ENCODE measurements around the gene WFDC8.
"Not testable (repeated sequence)": the region's sequence is repeated elsewhere in the genome, so short reads cannot be mapped to it uniquely, and the experiment has no call there.

GRCh38 chr20:45585986-45586385 is 6.9 kb upstream of the WFDC8 start:
- TF ChIP-seq CTCF (conservative IDR thresholded peaks at IDR 0.05; ENCODE audit: low read depth, low read length); EZH2phosphoT487 (IDR thresholded peaks at IDR 0.05; ENCODE audit: borderline replicate concordance, low read length); EZH2 (IDR thresholded peaks at IDR 0.05; ENCODE audit: low read length, unreplicated experiment): not testable (repeated sequence)
